HG02973 (cell line): Measurements from ENCODE around the gene NCKAP1.
A peak's percentile ranks its signal among the peaks of the same experiment; 100 is the strongest.
"Not testable (repeated sequence)": the region's sequence is repeated elsewhere in the genome, so short reads cannot be mapped to it uniquely, and the experiment has no call there.

Experiments used
- ATAC-seq: cut with Tn5 transposase; IDR thresholded peaks from one replicate; pipeline ENCODE4 v1.9.1; 2021; ENCODE audit warnings: moderate library complexity; ENCODE audit not compliant: unreplicated experiment

The NCKAP1 gene

GRCh38 chr2:183001948-183002347 is 36.3 kb downstream of the NCKAP1 start:
- no peak for ATAC-seq

GRCh38 chr2:183000846-183001245 is 37.4 kb downstream of the NCKAP1 start:
- ATAC-seq: no peak

- no peak for ATAC-seq
These were observed 38.8 kb downstream of the NCKAP1 start for GRCh38 chr2:182999348-183000028.

- ATAC-seq: no peak
These were observed 43.9 kb downstream of the NCKAP1 start for GRCh38 chr2:182994228-182994912.

GRCh38 chr2:182982941-182983340 is 55.3 kb downstream of the NCKAP1 start:
- no peak for ATAC-seq

GRCh38 chr2:182981475-182981874 is 56.8 kb downstream of the NCKAP1 start:
- ATAC-seq: not testable (repeated sequence)

- ATAC-seq: no peak
These were observed 57.6 kb downstream of the NCKAP1 start for GRCh38 chr2:182980652-182981051.

GRCh38 chr2:182980115-182980514 is 58.1 kb downstream of the NCKAP1 start:
- peak; percentile 80 for ATAC-seq

- peak; percentile 50 for ATAC-seq
These were observed 60.8 kb downstream of the NCKAP1 start for GRCh38 chr2:182977463-182977862.

- ATAC-seq: no peak
These were observed 64.6 kb downstream of the NCKAP1 start for GRCh38 chr2:182973441-182974352.

GRCh38 chr2:182972548-182972942 is 65.7 kb downstream of the NCKAP1 start:
- no peak for ATAC-seq

- ATAC-seq: no peak
These were observed 66.3 kb downstream of the NCKAP1 start for GRCh38 chr2:182971820-182972547.

- ATAC-seq: no peak
These were observed 67.8 kb downstream of the NCKAP1 start for GRCh38 chr2:182970486-182970885.

- no peak for ATAC-seq
These were observed 69.8 kb downstream of the NCKAP1 start for GRCh38 chr2:182968493-182968892.

- ATAC-seq: not testable (repeated sequence)
These were observed 71.9 kb downstream of the NCKAP1 start for GRCh38 chr2:182966356-182966755.

- no peak for ATAC-seq
These were observed 75.6 kb downstream of the NCKAP1 start for GRCh38 chr2:182962641-182963040.

GRCh38 chr2:182960869-182961268 is 77.4 kb downstream of the NCKAP1 start:
- not testable (repeated sequence) for ATAC-seq

- ATAC-seq: no peak
These were observed 83.5 kb downstream of the NCKAP1 start for GRCh38 chr2:182954789-182955188.

GRCh38 chr2:182952741-182953450 is 85.4 kb downstream of the NCKAP1 start:
- no peak for ATAC-seq
